HepG2 (cell line): Measurements from ENCODE around the gene AHSG. TPM values are rescaled to one million over a fixed set of nuclear protein-coding genes. Genes with fewer than 3 reads are reported as not detected.

ENCODE experiments used
- FOXP1 ChIP-seq, 2 experiments: fragments of 450-650 bp in 1 of 2; IDR thresholded peaks; 2 replicates each; pipeline ENCODE4 v1.6.1; 2017 to 2018; ENCODE audit warnings: antibody characterized with exemption in 1 of 2
- MIER2 ChIP-seq: IDR thresholded peaks from 2 replicates; pipeline ENCODE4 v1.6.1; 2016; ENCODE audit warnings: missing biosample characterization, missing genetic modification reagents
- MTF2 ChIP-seq: sonication (generic); formaldehyde crosslinking; IDR thresholded peaks from 2 replicates; pipeline ENCODE4 v1.5.0; 2020; ENCODE audit warnings: missing genetic modification reagents, borderline replicate concordance
- PHF21A ChIP-seq: sonication (generic); formaldehyde crosslinking; IDR thresholded peaks from 2 replicates; pipeline ENCODE4 v1.5.0; 2020; ENCODE audit warnings: mild to moderate bottlenecking, missing genetic modification reagents
- SALL2 ChIP-seq: sonication (generic); formaldehyde crosslinking; IDR thresholded peaks from 2 replicates; pipeline ENCODE4 v1.8.1; 2023; ENCODE audit warnings: mild to moderate bottlenecking, missing genetic modification reagents, inconsistent platforms
- SCMH1 ChIP-seq: sonication (generic); formaldehyde crosslinking; IDR thresholded peaks from 2 replicates; pipeline ENCODE4 v1.9.0; 2021; ENCODE audit warnings: missing genetic modification reagents, mild to moderate bottlenecking, borderline replicate concordance
- SIX4 ChIP-seq: sonication (generic); formaldehyde crosslinking; IDR thresholded peaks from 2 replicates; pipeline ENCODE4 v1.4.0; 2020; ENCODE audit warnings: missing genetic modification reagents
- SP2 ChIP-seq: sonication (generic); formaldehyde crosslinking; IDR thresholded peaks from 2 replicates; pipeline ENCODE4 v1.5.1; 2020; ENCODE audit warnings: mild to moderate bottlenecking, missing genetic modification reagents
- TMF1 ChIP-seq: sonication (generic); formaldehyde crosslinking; IDR thresholded peaks from 2 replicates; pipeline ENCODE4 v1.8.1; 2022; ENCODE audit warnings: low read depth, missing genetic modification reagents
- U2AF1 ChIP-seq: fragments of 200-400 bp; formaldehyde crosslinking; optimal IDR thresholded peaks from 2 replicates; pipeline ENCODE3; 2017; ENCODE audit warnings: mild to moderate bottlenecking, low read depth, low read length
- ZFAT ChIP-seq: sonication (generic); formaldehyde crosslinking; conservative IDR thresholded peaks from 2 replicates; pipeline ENCODE4 v1.8.1; 2023; ENCODE audit warnings: missing genetic modification reagents, inconsistent platforms
- ZNF34 ChIP-seq: sonication (generic); formaldehyde crosslinking; IDR thresholded peaks from 2 replicates; pipeline ENCODE4 v1.4.0; 2020; ENCODE audit warnings: mild to moderate bottlenecking, missing genetic modification reagents, borderline replicate concordance
- ZNF530 ChIP-seq: sonication (generic); formaldehyde crosslinking; IDR thresholded peaks from 2 replicates; pipeline ENCODE4 v1.5.0; 2020; ENCODE audit warnings: low read depth, mild to moderate bottlenecking, missing genetic modification reagents
- ZNF556 ChIP-seq: sonication (generic); formaldehyde crosslinking; IDR thresholded peaks from 2 replicates; pipeline ENCODE4 v1.4.0; 2020; ENCODE audit warnings: mild to moderate bottlenecking, missing genetic modification reagents, borderline replicate concordance
- ZNF564 ChIP-seq: sonication (generic); formaldehyde crosslinking; IDR thresholded peaks from 2 replicates; pipeline ENCODE4 v1.8.1; 2023; ENCODE audit warnings: mild to moderate bottlenecking, missing genetic modification reagents
- ZNF629 ChIP-seq: sonication (generic); formaldehyde crosslinking; conservative IDR thresholded peaks from 2 replicates; pipeline ENCODE4 v1.5.0; 2020; ENCODE audit warnings: missing genetic modification reagents
- ZNF737 ChIP-seq: sonication (generic); formaldehyde crosslinking; IDR thresholded peaks from 2 replicates; pipeline ENCODE4 v1.5.0; 2020; ENCODE audit warnings: missing genetic modification reagents, mild to moderate bottlenecking, borderline replicate concordance
- polyA plus RNA-seq, 8 experiments: library from polyadenylated mRNA; depleted of rRNA in 3 of 8; stranded (reverse) in 7 of 8; unstranded in 1 of 8; fragments of >200 nt; fragmentation: Illumina TruSeq in 4 of 8; extraction: Trizol in 4 of 8; gene quantifications; 2 replicates each; pipeline versions ENCODE4 v1.2.1 to v1.2.3, GENCODE V29; 2011 to 2016; ENCODE audit warnings: low read depth in 4 of 8, missing spikeins in 1 of 8, mixed read lengths in 1 of 8; ENCODE audit not compliant: insufficient read depth in 1 of 8
- total RNA-seq, 5 experiments: library from RNA; depleted of rRNA; stranded (reverse); fragments of >200 nt; fragmentation: Illumina TruSeq; extraction: Trizol; gene quantifications; 2 replicates each; pipeline ENCODE4 v1.2.3, GENCODE V29; 2016; ENCODE audit warnings: low read depth in 1 of 5
- TF ChIP-seq, protein P1 (sequence below): sonication (generic); formaldehyde crosslinking; IDR thresholded peaks from 2 replicates; pipeline ENCODE4 v1.4.0; 2020; ENCODE audit warnings: missing genetic modification reagents, borderline replicate concordance
- TF ChIP-seq, protein P2 (sequence below): sonication (generic); formaldehyde crosslinking; IDR thresholded peaks from 2 replicates; pipeline ENCODE4 v1.8.0; 2022; ENCODE audit warnings: mild to moderate bottlenecking, missing genetic modification reagents, moderate library complexity
- TF ChIP-seq, protein P3 (sequence below): sonication (generic); formaldehyde crosslinking; IDR thresholded peaks from 2 replicates; pipeline ENCODE4 v1.4.0; 2020; ENCODE audit warnings: missing genetic modification reagents

The AHSG gene
- total and polyA plus RNA-seq, 2 of the 13 experiments (the other 11 are each of a cell fraction or from before 2014, with no cell fraction given): 2,043 to 19,152 TPM

DNA sequence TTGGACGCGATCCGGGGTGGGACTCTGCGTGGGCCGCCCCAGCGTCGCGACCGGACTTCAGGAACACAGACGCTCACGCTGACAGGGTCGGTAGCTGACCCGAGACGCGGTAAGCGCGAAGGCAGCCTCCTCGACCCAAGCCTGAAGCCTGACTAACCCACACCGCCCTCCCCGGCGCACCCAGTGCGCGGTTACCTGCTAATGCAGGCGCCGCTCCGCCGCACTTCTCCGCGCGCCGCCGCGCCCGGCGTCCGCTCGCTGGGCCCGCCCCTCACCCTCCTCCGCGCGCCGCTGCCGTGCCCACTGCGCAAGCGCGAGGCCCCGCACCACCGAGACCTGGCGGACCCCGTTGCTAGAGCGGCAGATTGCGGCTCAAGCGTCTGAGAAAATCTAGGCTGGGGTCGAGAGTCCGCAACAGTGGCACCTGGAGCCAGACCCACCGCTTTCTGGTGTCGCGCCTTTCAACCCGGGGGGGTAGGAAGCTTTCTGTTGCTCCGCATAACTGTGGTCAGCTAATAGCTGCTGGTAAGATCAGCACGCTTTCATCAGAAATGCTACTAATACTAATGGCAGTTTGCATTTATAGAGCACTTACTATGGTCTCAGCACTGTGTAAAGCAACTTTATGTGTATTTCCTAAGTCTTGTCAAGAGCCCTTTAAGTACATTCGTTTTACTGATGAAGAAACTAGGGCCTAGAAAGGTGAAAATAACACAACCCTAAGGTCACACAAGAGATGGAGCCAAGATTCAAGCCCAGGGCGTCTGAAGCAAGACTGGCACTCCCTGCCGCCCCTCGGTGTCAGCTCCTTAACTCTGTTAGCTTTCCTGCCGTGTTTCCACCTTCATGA is 45.6 kb upstream of the AHSG start, which contains the start of gene TBCCD1 (continued):
- TF ChIP-seq PHF21A (peak; percentile 75; the same call in 1 of the 2 replicates), SALL2 (CRISPR knock-in tag) (peak; percentile 88), ZNF530 (CRISPR knock-in tag) (no peak), SIX4 (CRISPR knock-in tag) (peak; percentile 44; the same call in 1 of the 2 replicates), FOXP1 (IDR thresholded peaks at IDR 0.05) (no peak), FOXP1 (CRISPR knock-in tag; IDR thresholded peaks at IDR 0.05) (peak; percentile 15; the same call in 1 of the 2 replicates), TMF1 (peak; percentile 89), MTF2 (CRISPR knock-in tag) (no peak), ZNF34 (CRISPR knock-in tag) (no peak), ZNF556 (peak; percentile 96), MIER2 (CRISPR knock-in tag) (no peak), ZFAT (no peak), ZNF564 (CRISPR knock-in tag) (peak; percentile 12), ZNF629 (CRISPR knock-in tag) (0 out of 2 replicates have a peak, but pooled peaks have one; percentile 9), SP2 (no peak), SCMH1 (CRISPR knock-in tag) (no peak), U2AF1 (no peak), ZNF737 (CRISPR knock-in tag) (no peak)
- TF ChIP-seq, protein P1, sequence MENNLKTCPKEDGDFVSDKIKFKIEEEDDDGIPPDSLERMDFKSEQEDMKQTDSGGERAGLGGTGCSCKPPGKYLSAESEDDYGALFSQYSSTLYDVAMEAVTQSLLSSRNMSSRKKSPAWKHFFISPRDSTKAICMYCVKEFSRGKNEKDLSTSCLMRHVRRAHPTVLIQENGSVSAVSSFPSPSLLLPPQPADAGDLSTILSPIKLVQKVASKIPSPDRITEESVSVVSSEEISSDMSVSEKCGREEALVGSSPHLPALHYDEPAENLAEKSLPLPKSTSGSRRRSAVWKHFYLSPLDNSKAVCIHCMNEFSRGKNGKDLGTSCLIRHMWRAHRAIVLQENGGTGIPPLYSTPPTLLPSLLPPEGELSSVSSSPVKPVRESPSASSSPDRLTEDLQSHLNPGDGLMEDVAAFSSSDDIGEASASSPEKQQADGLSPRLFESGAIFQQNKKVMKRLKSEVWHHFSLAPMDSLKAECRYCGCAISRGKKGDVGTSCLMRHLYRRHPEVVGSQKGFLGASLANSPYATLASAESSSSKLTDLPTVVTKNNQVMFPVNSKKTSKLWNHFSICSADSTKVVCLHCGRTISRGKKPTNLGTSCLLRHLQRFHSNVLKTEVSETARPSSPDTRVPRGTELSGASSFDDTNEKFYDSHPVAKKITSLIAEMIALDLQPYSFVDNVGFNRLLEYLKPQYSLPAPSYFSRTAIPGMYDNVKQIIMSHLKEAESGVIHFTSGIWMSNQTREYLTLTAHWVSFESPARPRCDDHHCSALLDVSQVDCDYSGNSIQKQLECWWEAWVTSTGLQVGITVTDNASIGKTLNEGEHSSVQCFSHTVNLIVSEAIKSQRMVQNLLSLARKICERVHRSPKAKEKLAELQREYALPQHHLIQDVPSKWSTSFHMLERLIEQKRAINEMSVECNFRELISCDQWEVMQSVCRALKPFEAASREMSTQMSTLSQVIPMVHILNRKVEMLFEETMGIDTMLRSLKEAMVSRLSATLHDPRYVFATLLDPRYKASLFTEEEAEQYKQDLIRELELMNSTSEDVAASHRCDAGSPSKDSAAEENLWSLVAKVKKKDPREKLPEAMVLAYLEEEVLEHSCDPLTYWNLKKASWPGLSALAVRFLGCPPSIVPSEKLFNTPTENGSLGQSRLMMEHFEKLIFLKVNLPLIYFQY (CRISPR knock-in tag): peak; percentile 54; the same call in 1 of the 2 replicates
- TF ChIP-seq, protein P2, sequence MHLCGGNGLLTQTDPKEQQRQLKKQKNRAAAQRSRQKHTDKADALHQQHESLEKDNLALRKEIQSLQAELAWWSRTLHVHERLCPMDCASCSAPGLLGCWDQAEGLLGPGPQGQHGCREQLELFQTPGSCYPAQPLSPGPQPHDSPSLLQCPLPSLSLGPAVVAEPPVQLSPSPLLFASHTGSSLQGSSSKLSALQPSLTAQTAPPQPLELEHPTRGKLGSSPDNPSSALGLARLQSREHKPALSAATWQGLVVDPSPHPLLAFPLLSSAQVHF (CRISPR knock-in tag): no peak
- TF ChIP-seq, protein P3, sequence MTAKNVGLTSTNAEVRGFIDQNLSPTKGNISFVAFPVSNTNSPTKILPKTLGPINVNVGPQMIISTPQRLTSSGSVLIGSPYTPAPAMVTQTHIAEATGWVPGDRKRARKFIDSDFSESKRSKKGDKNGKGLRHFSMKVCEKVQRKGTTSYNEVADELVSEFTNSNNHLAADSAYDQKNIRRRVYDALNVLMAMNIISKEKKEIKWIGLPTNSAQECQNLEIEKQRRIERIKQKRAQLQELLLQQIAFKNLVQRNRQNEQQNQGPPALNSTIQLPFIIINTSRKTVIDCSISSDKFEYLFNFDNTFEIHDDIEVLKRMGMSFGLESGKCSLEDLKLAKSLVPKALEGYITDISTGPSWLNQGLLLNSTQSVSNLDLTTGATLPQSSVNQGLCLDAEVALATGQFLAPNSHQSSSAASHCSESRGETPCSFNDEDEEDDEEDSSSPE (CRISPR knock-in tag): peak; percentile 61
